B cell (primary cell): ENCODE data around the gene ZNF836. TPM values are rescaled to one million over a fixed set of nuclear protein-coding genes. Genes with fewer than 3 reads are reported as not detected.

Experiments used
- ATAC-seq: fragments of 200-7000 bp; cut with Tn5 transposase; one replicate; pipeline ENCODE4 v1.10.0; 2021; ENCODE audit warnings: low read depth, mild to moderate bottlenecking, moderate number of reproducible peaks, moderate library complexity
- CTCF ChIA-PET: fragments of 350-600 bp; sonication (Branson Sonifier 250); formaldehyde crosslinking; loops from one replicate; lab custom pipeline; 2021; ENCODE audit warnings: antibody characterized with exemption, inconsistent platforms; lab: Charles Lee
- POLR2A ChIA-PET: fragments of 350-600 bp; sonication (Branson Sonifier 250); formaldehyde crosslinking; loops from one replicate; lab custom pipeline; 2021; ENCODE audit warnings: antibody characterized with exemption; lab: Charles Lee
- DNase-seq: peaks from one replicate; pipeline ENCODE4 v3.0.0; 2013
- H2AFZ ChIP-seq: 2 replicates; pipeline ENCODE4 v1.6.1; 2012; ENCODE audit warnings: mild to moderate bottlenecking, low read depth, low read length; ENCODE audit not compliant: insufficient read depth, poor library complexity, severe bottlenecking
- H3K27ac ChIP-seq, 2 donors: 1 replicate in 1 of 2; 2 replicates in 1 of 2; pipeline ENCODE4 v1.5.1; 2012 to 2013; ENCODE audit warnings: low read length in 2 of 2, mild to moderate bottlenecking in 2 of 2, moderate library complexity in 1 of 2
- H3K27me3 ChIP-seq, 4 experiments: fragments of 200-600 bp in 1 of 4; sonication (generic) in 1 of 4; replicated peaks in 1 of 4; 1 replicate in 2 of 4; 2 replicates in 2 of 4; pipeline versions ENCODE4 v1.6.1 to v1.7.0; 2013 to 2016; ENCODE audit warnings: low read length in 3 of 4, mild to moderate bottlenecking in 2 of 4, mixed read lengths in 1 of 4, moderate library complexity in 1 of 4; ENCODE audit not compliant: insufficient read depth in 4 of 4, control insufficient read depth in 3 of 4; ENCODE audit errors: control extremely low read depth in 1 of 4
- H3K36me3 ChIP-seq, 2 experiments: replicated peaks in 1 of 2; 1 replicate in 1 of 2; 2 replicates in 1 of 2; pipeline versions ENCODE4 v1.6.1 to v1.7.1; 2013; ENCODE audit warnings: low read length in 1 of 2; ENCODE audit not compliant: insufficient read depth in 2 of 2, control insufficient read depth in 1 of 2; ENCODE audit errors: control extremely low read depth in 1 of 2, extremely low read depth in 1 of 2
- H3K4me1 ChIP-seq, 2 donors: fragments of 200-600 bp in 1 of 2; sonication (generic) in 1 of 2; 1 replicate in 1 of 2; 2 replicates in 1 of 2; pipeline versions ENCODE4 v1.5.1 to v1.6.1; 2013 to 2017; ENCODE audit warnings: low read length in 2 of 2; ENCODE audit not compliant: control insufficient read depth in 2 of 2, insufficient read depth in 2 of 2
- H3K4me2 ChIP-seq: replicated peaks from 2 replicates; pipeline ENCODE3; 2012; ENCODE audit warnings: mild to moderate bottlenecking, low read depth, low read length; ENCODE audit not compliant: poor library complexity, severe bottlenecking
- H3K4me3 ChIP-seq, 5 experiments: fragments of 200-600 bp in 1 of 5; sonication (generic) in 1 of 5; 1 replicate in 3 of 5; 2 replicates in 2 of 5; pipeline versions ENCODE4 v1.5.1 to v1.7.0; 2011 to 2016; ENCODE audit warnings: low read length in 4 of 5, mild to moderate bottlenecking in 4 of 5, low read depth in 2 of 5, control low read depth in 1 of 5, moderate library complexity in 1 of 5; ENCODE audit not compliant: insufficient read depth in 1 of 5; ENCODE audit errors: control extremely low read depth in 1 of 5, extremely low read depth in 1 of 5
- H3K79me2 ChIP-seq: fragments of 200-600 bp; sonication (generic); one replicate; pipeline ENCODE4 v1.6.0; 2016; ENCODE audit warnings: low read length; ENCODE audit not compliant: control insufficient read depth, insufficient read depth
- H3K9ac ChIP-seq: fragments of 200-600 bp; sonication (generic); 2 replicates; pipeline ENCODE4 v1.6.1; 2017; ENCODE audit warnings: mild to moderate bottlenecking, low read length, moderate library complexity
- H3K9me3 ChIP-seq, 3 donors: one replicate each; pipeline versions ENCODE4 v1.6.1 to v1.7.1; 2013; ENCODE audit warnings: low read length in 2 of 3; ENCODE audit not compliant: control insufficient read depth in 2 of 3, insufficient read depth in 1 of 3; ENCODE audit errors: control extremely low read depth in 1 of 3
- H4K20me1 ChIP-seq: 2 replicates; pipeline ENCODE4 v1.6.0; 2012; ENCODE audit warnings: mild to moderate bottlenecking, low read length; ENCODE audit not compliant: insufficient read depth, control insufficient read depth, poor library complexity, severe bottlenecking
- H3K27ac Mint-ChIP-seq: one replicate; pipeline ENCODE4 v1.8.0; 2021; ENCODE audit warnings: mixed read lengths
- H3K27me3 Mint-ChIP-seq: one replicate; pipeline ENCODE4 v1.8.0; 2021; ENCODE audit warnings: mixed read lengths
- H3K4me1 Mint-ChIP-seq: one replicate; pipeline ENCODE4 v1.8.0; 2021; ENCODE audit warnings: mixed read lengths
- H3K4me3 Mint-ChIP-seq: one replicate; pipeline ENCODE4 v1.8.0; 2021; ENCODE audit warnings: mixed read lengths
- H3K9me3 Mint-ChIP-seq: one replicate; pipeline ENCODE4 v1.8.0; 2022; ENCODE audit warnings: mixed read lengths; ENCODE audit not compliant: insufficient read depth
- CTCF ChIP-seq: fragments of 200-600 bp; IDR thresholded peaks from one replicate; pipeline ENCODE4 v1.8.0; 2022; ENCODE audit warnings: antibody characterized with exemption, mild to moderate bottlenecking
- EZH2 ChIP-seq: IDR thresholded peaks from 2 replicates; pipeline ENCODE4 v1.6.1; 2012; ENCODE audit warnings: borderline replicate concordance, low read depth, mild to moderate bottlenecking, moderate library complexity, low read length; ENCODE audit not compliant: insufficient read depth, poor library complexity, severe bottlenecking
- WGBS: methylation state at CpG from one replicate; pipeline ENCODE4 v1.1.5; 2013; ENCODE audit warnings: missing lambda C conversion rate; ENCODE audit not compliant: insufficient coverage; 5-methylcytosine and 5-hydroxymethylcytosine counted together
- intact Hi-C: fragments of 100-400 bp; cut with micrococcal nuclease; formaldehyde crosslinking; loops from one replicate; pipeline ENCODE4 v1.10.0; 2022
- polyA plus RNA-seq: library from polyadenylated mRNA; depleted of rRNA; stranded (reverse); fragments of >200 nt; gene quantifications from 2 replicates; pipeline ENCODE4 v1.2.3, GENCODE V29; 2012
- total RNA-seq, 2 donors: library from RNA; stranded (reverse); fragments of 120-200 nt in 1 of 2; gene quantifications; 1 replicate in 1 of 2; 2 replicates in 1 of 2; pipeline versions ENCODE4 v1.2.3 to v1.2.4, GENCODE V29; 2013 to 2022

The ZNF836 gene
- total and polyA plus RNA-seq, 2 donors (not counting 1 experiment from before 2014, with no cell fraction given) = 8.1 to 46.4 TPM

GRCh38 chr19:52139252-52140031 is 32.0 kb downstream of the ZNF836 start, which contains the start of gene ZNF616:
TSS of gene ZNF616 (minus strand) at chr19:52139938. CDS start at chr19:52130512, 9,426 bp downstream.
- CTCF ChIA-PET = interaction anchor here (1.0 to 6.0 kb wide), 6 partner anchors 11 to 98 kb away, joined by 4 to 82 read pairs (median 5); no protein-coding TSS in a partner anchor
- Histone ChIP-seq H3K9ac (peak within 1 kb of the TSS; percentile 88), H3K4me3 (peak within 1 kb of the TSS; percentile 86 to 100 (median 97)), H4K20me1 (peaks cover 9% of the 10 kb centered on the region), H3K36me3 (no peaks in the 10 kb centered on the region), H3K27me3 (no peaks in the 10 kb centered on the region), H3K79me2 (peaks cover 34% of the 10 kb centered on the region), H2AFZ (peak within 1 kb of the TSS; percentile 99), H3K9me3 (peaks cover 0 to 20% (median 2%) of the 10 kb centered on the region in 3 donors), H3K4me1 (peaks cover 16 to 18% of the 10 kb centered on the region in 2 donors), H3K4me2 (peak within 1 kb of the TSS; percentile 86), H3K27ac (peak within 1 kb of the TSS; percentile 66 to 84)
- POLR2A ChIA-PET = interaction anchor here (1.3 kb wide), 1 partner anchor 50 kb away, joined by 5 read pairs; the partner anchor contains the start of gene PPP2R1A
- ATAC-seq = peak; percentile 66
- 0% methylated on average over 49 of the region's 49 CpGs for WGBS
- peak within 1 kb of the TSS; percentile 98 for H3K4me3 Mint-ChIP-seq
- H3K27ac Mint-ChIP-seq = peak within 1 kb of the TSS; percentile 93
- peak; percentile 96 for DNase-seq
- intact Hi-C loops = loop anchor here (1.0 to 5.0 kb wide), 6 partner anchors 32 to 398 kb away; partner anchors contain the start of genes ZNF613, ZNF766, ZNF836 and ZNF841
- H3K27me3 Mint-ChIP-seq = no peaks in the 10 kb centered on the region
- H3K9me3 Mint-ChIP-seq = no peaks in the 10 kb centered on the region
- TF ChIP-seq EZH2 = no peak
- peak; percentile 86 for TF ChIP-seq CTCF
- peaks cover 27% of the 10 kb centered on the region for H3K4me1 Mint-ChIP-seq

GRCh38 chr19:52138983-52139251 is 32.5 kb downstream of the ZNF836 start:
- DNase-seq (no peak), ATAC-seq (no peak)
- POLR2A ChIA-PET = no interaction called here
- intact Hi-C loops = loop anchor here (1.0 kb wide), 3 partner anchors 32 to 130 kb away; partner anchors contain the start of genes ZNF766 and ZNF836
- Mint-ChIP-seq H3K4me3 (peak overlapping the region; percentile 98), H3K9me3 (peaks cover under 1% of the 10 kb centered on the region), H3K4me1 (peaks cover 24% of the 10 kb centered on the region), H3K27ac (peak overlapping the region; percentile 93), H3K27me3 (no peaks in the 10 kb centered on the region)
- Histone ChIP-seq H3K4me1 (peaks cover 13 to 16% of the 10 kb centered on the region in 2 donors), H3K36me3 (no peaks in the 10 kb centered on the region), H3K79me2 (peaks cover 39% of the 10 kb centered on the region), H2AFZ (peak overlapping the region; percentile 99), H3K9me3 (peaks cover 1 to 18% (median 2%) of the 10 kb centered on the region in 3 donors), H3K4me2 (peak overlapping the region; percentile 86), H3K27ac (peak overlapping the region in 1 of 2 donors; percentile 78), H3K9ac (peak overlapping the region; percentile 88), H4K20me1 (peaks cover 11% of the 10 kb centered on the region), H3K27me3 (no peaks in the 10 kb centered on the region), H3K4me3 (peak overlapping the region; percentile 86 to 100 (median 97))
- CTCF ChIA-PET = interaction anchor here (0.6 to 6.0 kb wide), 8 partner anchors 33 to 99 kb away, joined by 3 to 82 read pairs (median 5); partner anchors contain the start of gene PPP2R1A
- no peak for TF ChIP-seq CTCF
- 0% methylated on average over 2 of the region's 7 CpGs for WGBS
